GM12875 (cell line): ENCODE results near the gene PP2D1.
"Not testable (repeated sequence)": the region's sequence is repeated elsewhere in the genome, so short reads cannot be mapped to it uniquely, and the experiment has no call there.

Source experiments
- H3K4me3 ChIP-seq: one replicate; pipeline ENCODE4 v1.5.1; 2011; ENCODE audit warnings: low read depth, low read length, control low read depth
- CTCF ChIP-seq: IDR thresholded peaks from 2 replicates; pipeline ENCODE4 v1.5.1; 2011; ENCODE audit warnings: low read depth, mild to moderate bottlenecking, control low read depth, inconsistent platforms, low read length, moderate library complexity, borderline replicate concordance; ENCODE audit not compliant: insufficient read depth

PP2D1 gene

GRCh38 chr3:20007960-20008359 lies 4.1 kb downstream of the PP2D1 start:
- TF ChIP-seq CTCF = no peak
- no peak overlapping the region for H3K4me3 ChIP-seq

GRCh38 chr3:20001932-20002331 lies 10.1 kb downstream of the PP2D1 start:
- TF ChIP-seq CTCF = no peak
- H3K4me3 ChIP-seq = no peak overlapping the region

DNA sequence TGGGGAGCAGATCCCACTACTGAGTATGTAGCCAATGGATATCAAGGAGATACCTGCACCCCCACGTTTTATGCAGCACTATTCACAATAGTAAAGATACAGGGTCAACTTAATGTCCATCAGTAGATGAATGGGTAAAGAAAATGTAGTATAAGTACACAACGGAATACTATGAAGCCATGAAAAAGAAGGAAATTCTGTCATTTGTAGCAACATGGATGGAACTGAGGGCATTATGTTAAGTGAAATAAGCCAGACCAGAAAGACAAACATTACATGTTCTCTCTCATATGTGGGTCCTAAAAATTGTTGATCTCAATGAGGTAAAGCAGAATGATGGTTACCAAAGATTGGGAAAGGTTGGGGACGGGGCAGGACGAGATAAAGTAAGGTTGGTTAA lies 14.6 kb downstream of the PP2D1 start:
- no peak for TF ChIP-seq CTCF
- no peak overlapping the region for H3K4me3 ChIP-seq

DNA sequence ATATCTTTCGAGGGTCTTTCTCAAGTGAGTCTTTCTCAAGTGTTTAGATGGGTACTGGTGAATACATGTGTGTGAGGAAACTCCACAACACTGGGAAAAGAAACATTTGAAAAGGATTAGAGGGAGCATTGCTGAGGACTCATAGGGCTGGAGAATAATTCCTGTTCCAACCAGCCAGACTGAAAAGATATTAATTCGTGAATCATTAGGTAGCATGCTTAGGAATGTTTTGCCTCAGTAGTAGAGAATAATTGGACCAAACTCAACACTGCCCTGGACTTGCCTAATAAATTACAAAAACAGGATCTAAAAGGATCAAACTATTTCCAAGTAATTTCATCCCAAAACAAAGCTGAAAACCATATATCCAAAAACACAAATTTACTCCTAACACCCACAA lies 17.3 kb downstream of the PP2D1 start:
- H3K4me3 ChIP-seq = no peak overlapping the region
- TF ChIP-seq CTCF = no peak

GRCh38 chr3:19988904-19989303 lies 23.2 kb downstream of the PP2D1 start:
- not testable (repeated sequence) for H3K4me3 ChIP-seq

DNA sequence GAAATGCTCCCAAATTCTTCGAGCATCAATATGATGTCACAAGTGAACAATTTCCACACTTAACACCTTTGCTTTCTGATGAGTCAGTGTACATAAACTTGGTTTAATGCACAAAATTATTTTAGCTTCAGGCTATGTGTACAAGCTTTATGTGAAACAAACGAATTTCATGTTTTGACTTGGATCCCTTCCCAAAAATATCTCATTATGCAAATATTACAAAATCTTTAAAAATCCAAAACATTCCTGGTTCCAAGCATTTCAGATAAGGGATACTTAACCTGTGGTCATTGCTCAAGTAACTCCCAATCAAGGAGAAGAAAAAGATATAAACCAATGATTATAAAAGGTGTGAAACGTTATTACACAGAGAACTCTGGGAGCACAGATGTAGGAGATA lies 40.0 kb downstream of the PP2D1 start:
- TF ChIP-seq CTCF = no peak
- H3K4me3 ChIP-seq = no peak overlapping the region

GRCh38 chr3:19970327-19970726 lies 41.7 kb downstream of the PP2D1 start:
- H3K4me3 ChIP-seq = no peak overlapping the region
- TF ChIP-seq CTCF = no peak

- TF ChIP-seq CTCF = no peak
- H3K4me3 ChIP-seq = no peak overlapping the region
Observed at GRCh38 chr3:19967812-19968211, 44.3 kb downstream of the PP2D1 start.
